ENCODE measurements around the gene ABHD4.

DNA sequence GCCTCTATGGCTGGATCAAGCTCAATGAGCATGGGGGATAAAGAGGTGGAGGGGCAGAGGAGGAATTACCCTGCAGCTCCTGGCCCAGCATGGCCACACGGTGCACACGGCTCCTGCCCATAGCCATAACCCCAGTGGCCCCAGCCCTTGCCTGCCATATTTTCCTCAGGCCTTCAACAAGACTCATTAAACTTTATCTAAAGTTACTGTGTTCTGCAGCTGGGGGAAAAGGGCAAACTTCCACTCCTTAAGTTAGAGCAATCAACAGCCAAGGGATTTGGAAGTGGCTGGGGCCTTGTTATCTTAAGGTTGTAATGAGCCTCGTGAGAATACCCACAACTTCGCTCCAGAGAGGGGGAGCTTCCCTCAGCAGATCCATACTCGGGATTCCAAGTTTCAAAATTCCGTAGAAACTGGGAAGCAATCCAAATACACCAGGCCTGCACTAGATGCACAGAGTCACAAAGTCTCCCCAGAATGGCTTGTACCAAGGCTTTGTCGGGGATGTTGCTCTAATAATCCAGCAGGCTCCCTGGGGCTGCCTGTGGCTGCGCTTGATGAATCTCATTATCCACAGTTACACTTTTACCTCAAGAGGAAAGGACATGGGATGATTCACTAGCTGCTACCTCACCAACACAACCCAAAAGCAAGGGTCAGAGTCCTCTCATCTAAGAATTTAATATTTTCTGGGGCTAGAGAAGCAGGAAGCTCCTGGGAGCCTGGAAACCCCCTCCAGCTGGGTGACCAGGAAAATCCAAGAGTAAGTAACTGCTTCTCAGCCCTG lies 59.0 kb downstream of the ABHD4 start:
- TF ChIP-seq, protein P1, sequence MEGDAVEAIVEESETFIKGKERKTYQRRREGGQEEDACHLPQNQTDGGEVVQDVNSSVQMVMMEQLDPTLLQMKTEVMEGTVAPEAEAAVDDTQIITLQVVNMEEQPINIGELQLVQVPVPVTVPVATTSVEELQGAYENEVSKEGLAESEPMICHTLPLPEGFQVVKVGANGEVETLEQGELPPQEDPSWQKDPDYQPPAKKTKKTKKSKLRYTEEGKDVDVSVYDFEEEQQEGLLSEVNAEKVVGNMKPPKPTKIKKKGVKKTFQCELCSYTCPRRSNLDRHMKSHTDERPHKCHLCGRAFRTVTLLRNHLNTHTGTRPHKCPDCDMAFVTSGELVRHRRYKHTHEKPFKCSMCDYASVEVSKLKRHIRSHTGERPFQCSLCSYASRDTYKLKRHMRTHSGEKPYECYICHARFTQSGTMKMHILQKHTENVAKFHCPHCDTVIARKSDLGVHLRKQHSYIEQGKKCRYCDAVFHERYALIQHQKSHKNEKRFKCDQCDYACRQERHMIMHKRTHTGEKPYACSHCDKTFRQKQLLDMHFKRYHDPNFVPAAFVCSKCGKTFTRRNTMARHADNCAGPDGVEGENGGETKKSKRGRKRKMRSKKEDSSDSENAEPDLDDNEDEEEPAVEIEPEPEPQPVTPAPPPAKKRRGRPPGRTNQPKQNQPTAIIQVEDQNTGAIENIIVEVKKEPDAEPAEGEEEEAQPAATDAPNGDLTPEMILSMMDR (IDR thresholded peaks at IDR 0.05), result no peak
- no peak for TF ChIP-seq POLR2A (IDR thresholded peaks at IDR 0.05)

All from transverse colon (tissue), 3 donors.